ENCODE data around the gene BNIPL.

The BNIPL gene, protein sequence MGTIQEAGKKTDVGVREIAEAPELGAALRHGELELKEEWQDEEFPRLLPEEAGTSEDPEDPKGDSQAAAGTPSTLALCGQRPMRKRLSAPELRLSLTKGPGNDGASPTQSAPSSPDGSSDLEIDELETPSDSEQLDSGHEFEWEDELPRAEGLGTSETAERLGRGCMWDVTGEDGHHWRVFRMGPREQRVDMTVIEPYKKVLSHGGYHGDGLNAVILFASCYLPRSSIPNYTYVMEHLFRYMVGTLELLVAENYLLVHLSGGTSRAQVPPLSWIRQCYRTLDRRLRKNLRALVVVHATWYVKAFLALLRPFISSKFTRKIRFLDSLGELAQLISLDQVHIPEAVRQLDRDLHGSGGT
- total RNA-seq, result 2.8 to 3.2 reads per million in 2 donors

DNA sequence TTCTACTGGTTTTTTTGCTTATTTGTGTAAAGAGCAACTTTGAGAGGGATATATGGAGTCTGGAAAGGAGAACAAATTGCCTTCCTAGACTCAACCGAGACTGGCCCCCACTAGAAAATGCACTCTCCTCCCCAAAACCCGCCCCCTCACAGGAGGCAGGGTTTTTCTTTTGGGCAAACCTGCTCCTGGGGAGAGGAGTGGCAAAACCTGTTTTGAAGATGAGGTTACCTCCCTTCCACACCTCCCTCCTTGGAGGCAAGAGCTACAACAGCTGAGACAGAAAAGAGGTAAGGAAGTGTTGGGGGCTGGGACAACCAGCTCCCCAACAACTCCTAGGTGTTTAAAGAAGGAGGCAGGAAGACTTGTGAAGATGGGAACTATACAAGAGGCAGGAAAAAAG lies at the start of gene BNIPL:
Gene BNIPL (plus strand): TSS at position 231 of the 400 bp plus-strand sequence. CDS start 140 bp downstream, at position 371.
- DNase-seq, result no peak

DNA sequence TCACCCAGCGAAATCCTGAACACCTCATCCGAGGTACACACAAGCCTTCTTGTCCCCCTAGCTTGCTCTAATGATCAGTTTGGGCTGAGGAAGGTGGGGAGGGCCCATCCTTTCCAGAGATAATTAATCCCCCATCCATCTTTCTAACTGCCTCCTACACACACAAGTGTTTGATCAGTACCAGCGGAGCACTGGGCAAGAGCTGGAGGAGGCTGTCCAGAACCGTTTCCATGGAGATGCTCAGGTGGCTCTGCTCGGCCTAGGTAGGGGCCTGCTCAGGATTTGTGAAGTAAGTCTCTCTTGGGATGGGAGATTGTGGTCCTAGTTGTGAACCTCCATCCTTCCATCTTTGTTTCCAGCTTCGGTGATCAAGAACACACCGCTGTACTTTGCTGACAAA lies 48.5 kb upstream of the BNIPL start:
- DNase-seq, result no peak

- no peak for DNase-seq
These were observed 43.8 kb upstream of the BNIPL start for GRCh38 chr1:150992626-150993025.

DNA sequence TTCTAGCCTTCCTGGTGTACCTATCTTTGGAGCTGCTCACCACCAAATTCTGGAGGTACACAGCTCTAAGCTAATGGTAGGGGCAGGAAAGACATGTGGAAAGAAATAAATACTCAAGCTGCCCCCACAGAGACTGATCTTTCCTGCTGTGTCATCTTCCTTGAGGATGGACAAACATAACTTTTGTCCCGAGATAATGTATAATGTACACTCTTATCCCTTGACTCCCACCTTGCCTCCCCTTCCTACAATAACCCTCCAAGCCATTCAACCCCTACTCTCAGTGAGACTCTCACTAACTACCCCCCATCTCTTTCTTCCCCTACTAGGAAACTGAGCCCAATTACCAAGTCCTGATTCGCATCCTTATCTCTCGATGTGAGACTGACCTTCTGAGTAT lies 42.1 kb upstream of the BNIPL start:
- DNase-seq, result no peak

GRCh38 chr1:150995460-150995859 lies 40.9 kb upstream of the BNIPL start:
- DNase-seq, result no peak

GRCh38 chr1:150995896-150996295 lies 40.5 kb upstream of the BNIPL start:
- DNase-seq, result no peak

DNA sequence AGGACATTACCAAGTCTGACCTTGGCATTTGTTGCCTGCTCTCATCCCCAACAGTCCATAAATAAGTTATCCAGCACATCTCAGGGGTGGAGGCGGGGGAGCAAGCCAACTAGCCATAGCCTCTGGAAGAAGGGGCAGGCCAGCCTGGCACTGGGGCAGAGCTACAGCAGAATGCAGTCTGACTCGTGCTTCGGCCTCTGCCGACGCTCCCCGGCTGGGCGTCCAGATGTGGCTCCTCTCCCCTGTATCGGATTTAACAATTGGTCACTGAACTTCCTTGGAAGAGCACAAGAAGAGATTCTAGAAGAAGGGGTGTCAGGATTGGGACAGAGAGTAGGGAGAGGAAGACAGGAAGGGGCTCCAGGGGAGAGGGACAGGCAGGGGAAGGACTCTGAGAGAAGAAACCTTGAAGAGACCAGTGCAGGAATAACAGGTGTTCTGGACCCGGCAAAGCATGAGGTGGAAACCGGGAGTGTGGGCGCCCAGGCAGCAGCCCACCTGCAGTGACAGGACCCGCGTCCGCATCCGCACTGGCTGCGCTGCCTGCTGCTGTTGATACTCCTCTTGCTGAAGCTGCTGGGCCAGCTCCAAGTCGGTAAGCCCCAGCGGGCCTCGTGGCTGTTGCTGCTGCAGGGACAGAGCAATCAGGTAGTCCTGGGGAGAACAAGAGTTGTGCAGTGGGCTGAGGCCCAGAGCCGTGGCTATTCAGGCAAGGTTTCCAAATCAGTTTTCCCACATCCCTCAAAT lies 39.1 kb upstream of the BNIPL start:
- DNase-seq, result no peak

DNA sequence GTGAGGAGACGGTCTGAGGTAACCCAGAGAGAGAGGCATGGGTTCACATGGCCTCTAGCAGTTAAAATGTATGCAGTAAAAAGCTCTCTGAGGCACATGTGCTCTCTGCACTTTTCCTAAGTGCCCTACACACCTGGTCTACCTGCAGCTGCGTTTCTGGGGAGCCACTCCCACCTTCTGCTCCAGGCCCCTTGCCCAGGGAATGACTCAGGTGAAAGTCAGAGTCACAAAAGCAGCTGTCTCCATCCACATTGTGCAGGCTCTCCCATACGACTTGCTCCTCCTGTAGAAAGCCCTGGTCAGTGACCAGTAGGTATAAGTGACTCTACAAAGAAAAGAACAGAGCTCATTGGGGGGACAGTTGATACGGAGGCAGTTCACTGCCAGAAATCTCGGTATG lies 38.4 kb upstream of the BNIPL start:
- no peak for DNase-seq

DNA sequence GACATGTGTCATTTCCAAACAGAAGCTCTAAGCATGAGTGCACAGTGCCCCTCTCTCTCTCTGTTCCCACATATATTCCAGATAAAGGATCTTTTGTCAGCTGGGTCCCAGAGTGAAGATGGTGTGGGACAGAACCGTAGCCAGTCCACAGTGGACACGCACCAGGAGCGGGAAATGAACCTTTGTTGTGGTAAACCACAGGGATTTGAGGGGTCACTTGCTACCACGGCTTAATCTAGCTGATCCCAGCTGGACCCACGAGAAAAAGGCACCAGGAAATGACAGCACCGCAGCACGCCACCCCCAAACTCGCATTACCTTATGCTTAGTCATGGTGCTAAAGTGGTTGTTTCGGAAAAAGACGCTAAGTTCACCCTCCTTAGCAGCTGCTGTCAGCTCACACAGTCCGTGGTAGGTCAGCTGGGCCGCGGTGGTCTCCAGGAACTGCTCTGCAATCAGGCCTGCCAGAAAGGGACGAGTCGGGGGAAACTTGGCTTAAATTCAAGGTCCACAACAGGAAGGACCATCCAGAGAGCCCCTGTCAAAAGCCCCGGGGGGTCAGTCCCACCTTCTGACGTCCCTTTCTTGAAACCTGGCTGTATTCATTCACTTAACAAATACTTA lies 37.2 kb upstream of the BNIPL start:
- no peak for DNase-seq

DNA sequence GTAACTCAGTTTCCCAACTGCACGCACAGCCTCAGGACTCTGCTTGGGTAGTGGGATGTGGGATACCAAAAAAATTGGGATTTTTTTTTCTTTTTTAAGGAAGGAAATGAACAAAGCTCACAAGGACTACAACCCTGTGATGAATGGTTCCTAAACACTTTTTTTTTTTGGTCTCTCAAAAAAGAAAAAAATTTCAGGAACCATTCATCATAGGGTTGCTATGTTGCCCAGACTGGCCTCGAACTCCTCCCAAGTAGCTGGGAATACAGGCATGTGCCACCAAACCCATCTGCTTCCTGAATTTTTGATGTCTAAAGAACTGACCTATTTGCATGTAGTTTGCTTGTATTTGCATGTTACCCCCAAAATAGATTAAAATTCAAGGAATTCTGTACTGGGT lies 36.5 kb upstream of the BNIPL start:
- DNase-seq, result no peak

- no peak for DNase-seq
These were observed 36.0 kb upstream of the BNIPL start for GRCh38 chr1:151000408-151000807.

- no peak for DNase-seq
These were observed 34.8 kb upstream of the BNIPL start for GRCh38 chr1:151001602-151002001.

DNA sequence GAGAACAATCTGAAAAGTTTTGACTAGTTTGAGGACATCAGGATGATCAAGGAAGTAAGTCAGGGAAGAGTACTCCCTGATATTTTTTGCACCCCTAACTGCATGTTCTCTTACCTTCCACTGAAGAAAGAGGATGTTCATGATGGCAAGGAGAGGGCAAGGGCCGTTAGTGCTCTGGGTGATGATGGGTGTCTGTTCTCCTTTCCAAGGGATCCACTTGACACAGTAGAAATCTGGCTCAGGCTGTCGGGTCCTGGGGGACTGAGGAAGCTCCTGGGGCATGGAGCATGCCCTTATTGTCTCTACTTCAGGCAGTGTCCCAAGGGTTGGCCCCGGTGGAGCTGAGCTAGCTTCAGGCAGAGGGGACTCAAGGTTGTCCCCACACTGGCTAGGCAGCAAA lies 34.3 kb upstream of the BNIPL start:
- no peak for DNase-seq

DNA sequence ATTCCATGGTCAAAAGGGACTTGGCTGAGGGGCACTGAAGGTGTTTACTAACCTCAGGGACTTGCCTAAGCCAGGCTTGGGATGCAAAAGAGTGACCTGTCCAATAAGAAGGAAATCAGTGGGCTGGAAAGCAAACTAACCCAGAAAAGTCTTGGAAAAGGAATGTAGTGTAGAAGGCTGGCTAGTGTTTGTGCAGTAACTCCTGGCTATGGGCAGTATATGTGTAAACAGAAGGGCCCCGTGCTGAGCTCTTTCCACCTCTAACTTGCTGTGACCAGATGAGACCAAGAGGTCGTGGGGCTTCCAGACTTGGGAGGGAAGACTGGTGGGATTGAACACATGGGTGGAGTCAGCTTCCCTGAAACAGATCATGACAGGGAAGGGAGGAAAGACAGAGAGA lies 33.8 kb upstream of the BNIPL start:
- DNase-seq, result no peak

DNA sequence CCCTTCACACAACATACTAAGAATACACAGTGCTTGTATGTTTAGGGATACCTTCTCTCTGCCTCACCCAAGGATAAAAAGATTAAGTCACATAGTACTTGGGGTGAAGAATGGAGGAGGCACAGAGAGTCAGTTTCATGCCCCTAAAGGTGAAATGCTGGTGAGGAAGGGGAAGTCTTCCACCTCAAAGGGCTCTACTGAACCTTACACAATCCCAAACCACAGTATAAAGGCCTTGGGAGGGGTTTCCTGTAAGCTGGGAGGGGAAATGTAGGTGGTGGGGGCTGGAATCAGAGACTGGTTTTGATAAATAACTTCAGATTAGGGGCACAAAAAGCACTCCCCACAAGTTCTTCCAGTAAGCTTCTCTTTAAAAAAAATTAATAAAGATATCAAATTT lies 33.2 kb upstream of the BNIPL start:
- no peak for DNase-seq

DNA sequence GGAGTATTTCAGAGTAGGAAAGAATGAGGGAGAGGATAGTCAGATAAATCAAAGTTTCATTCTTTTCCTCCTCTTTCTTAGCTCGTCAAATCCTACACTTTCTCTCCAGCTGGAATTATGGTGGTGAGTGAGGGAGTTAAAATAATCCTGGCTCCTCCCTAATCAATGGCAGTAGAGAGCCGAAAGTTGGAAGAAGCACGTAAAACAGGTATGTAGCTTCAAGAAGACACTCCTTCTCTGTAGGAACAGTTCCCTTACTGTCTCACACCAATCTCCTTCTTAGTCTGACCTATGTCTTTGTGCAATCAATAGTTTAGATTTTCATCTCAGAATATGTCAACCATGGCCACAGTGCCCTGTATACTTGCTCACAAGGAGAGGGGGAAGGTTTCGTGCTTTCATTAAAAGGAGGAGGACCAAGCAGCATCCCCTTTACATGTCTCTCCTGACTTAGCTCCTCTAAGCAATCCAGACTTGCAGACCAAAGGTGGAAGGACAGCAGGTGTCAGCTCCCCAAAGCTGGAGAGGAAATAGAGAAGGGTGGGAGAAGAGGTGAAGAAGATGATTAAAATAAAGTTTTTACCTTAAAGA lies 30.6 kb upstream of the BNIPL start:
- no peak for DNase-seq

DNA sequence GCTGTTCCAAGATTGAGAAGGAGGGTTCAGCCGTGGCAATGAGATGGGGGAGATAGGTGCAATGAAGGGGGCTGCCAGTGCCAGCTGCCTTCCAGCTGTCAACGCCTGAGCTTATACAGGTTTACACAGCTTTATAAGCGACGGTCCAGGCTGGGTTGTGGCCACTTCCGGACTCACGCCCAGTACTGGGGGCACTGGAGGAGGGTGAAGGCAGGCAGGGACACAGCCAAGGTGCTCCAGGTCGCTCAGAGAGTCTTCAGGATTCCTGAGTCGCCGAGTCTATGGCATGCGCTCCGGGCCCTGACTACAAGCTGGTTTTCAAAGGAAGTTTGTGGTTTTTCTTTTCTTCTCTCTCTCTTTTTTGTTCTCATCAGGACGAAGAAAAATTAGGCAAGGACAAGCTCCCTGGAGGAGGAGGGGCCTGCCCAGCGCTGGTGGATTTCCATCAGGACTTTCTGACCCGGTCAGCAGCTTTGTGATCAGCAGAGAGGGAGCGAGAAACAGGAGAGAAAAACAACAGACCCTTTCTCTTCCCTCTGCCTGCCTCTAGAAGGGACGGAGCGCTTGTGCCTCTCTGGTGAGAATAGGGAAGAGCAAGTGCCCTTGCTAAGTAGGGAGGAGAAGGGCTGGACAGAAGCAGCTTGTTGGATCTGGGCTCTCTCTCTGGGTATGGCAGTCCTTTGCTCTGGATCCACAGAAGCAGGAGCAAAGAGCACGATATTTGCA lies 29.9 kb upstream of the BNIPL start, which contains the start of gene MINDY1:
Gene MINDY1 (minus strand): TSS at position 576 of the 726 bp plus-strand sequence. CDS start 4,285 bp downstream, outside the sequence.
- no peak for DNase-seq

GRCh38 chr1:151007853-151008243 lies 28.5 kb upstream of the BNIPL start:
- no peak for DNase-seq

- DNase-seq, result peak; percentile 94
These were observed 27.9 kb upstream of the BNIPL start, which contains the start of gene PRUNE1 for GRCh38 chr1:151008244-151009205. PRUNE1 (plus strand) TSS chr1:151008449; CDS start chr1:151008633, 184 bp downstream.

DNA sequence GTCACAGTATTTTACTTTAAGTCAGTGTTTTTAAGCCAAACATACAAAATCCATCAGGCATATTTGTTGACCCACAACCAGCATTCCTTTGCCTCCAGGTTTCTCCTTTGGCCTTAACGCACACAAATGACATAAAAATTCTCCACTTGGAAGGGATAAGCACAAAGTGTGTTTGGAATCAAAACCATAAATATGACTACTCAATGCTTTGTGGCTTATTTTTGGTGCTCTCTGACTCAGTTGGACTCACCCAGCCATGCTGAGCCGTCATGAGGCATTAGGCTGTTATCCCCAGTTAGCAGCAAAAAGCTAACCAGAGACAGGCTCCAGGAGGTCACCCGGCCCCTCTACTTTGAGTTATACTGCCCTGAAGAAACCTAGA lies 27.2 kb upstream of the BNIPL start:
- no peak for DNase-seq

DNA sequence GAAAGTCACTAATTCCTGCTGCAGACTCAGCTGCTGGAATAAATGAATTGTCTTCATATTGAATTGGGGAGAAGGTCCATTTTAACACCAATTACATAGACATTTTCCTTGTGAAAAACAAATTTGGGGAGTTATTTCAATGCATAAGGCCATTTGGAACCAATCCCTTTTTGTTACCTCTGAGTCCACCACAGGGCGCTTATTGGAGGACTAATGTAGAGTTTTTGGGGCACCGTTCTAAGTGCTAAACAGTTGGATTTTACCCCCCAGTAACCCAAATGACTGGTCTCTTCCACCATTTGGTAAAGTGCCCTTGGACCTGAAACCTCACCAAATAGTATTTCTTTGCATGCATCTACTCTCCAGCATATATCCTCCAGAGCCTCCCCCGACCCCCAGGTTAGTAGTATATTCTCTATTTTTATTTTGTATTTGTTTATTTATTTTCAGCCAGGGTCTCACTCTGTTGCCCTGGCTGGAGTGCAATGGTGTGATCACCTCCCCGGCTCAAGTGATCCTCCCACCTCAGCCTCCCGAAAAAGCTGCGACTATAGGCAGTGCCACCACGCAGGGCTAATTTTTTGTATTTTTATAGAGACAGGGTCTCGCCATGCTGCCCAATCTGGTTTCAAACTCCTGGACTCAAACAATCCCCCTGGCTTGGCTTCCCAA lies 26.6 kb upstream of the BNIPL start:
- no peak for DNase-seq
